Fibroblast of pulmonary artery (primary cell): ENCODE results near the gene BRME1.
A peak's percentile ranks its signal among the peaks of the same experiment; 100 is the strongest.

ENCODE experiments used
- DNase-seq: peaks from one replicate; pipeline ENCODE4 v3.0.0-alpha.2; 2010; ENCODE audit warnings: low read depth
- H3K4me3 ChIP-seq: replicated peaks from 2 replicates; pipeline ENCODE4 v1.5.1; 2011; ENCODE audit warnings: low read depth, mild to moderate bottlenecking, control low read depth, low read length, moderate library complexity
- TF ChIP-seq, protein P1 (sequence below): IDR thresholded peaks from 2 replicates; pipeline ENCODE4 v1.5.1; 2011; ENCODE audit warnings: mild to moderate bottlenecking, control low read depth, low read length, inconsistent platforms; ENCODE audit errors: missing control alignments

The BRME1 gene

DNA sequence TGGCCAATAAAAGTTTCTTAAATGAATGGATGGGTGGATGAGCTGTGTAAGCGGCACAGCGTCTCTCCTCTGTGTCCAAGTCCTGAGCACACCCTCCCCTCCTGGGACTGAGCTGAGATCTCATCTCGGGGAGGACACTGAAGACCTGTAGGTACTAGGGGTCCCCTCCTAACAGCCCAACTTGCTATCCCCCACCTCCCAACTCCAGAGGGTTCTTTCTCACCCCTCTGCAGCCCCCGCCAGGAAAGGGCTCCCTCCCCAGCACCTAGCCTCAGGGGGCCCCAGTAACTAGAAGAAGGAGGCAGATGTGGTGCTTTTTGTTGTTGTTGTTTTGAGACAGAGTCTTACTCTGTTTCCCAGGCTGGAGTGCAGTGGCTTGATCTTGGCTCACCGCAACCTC is 30.1 kb downstream of the BRME1 start:
- TF ChIP-seq, protein P1, sequence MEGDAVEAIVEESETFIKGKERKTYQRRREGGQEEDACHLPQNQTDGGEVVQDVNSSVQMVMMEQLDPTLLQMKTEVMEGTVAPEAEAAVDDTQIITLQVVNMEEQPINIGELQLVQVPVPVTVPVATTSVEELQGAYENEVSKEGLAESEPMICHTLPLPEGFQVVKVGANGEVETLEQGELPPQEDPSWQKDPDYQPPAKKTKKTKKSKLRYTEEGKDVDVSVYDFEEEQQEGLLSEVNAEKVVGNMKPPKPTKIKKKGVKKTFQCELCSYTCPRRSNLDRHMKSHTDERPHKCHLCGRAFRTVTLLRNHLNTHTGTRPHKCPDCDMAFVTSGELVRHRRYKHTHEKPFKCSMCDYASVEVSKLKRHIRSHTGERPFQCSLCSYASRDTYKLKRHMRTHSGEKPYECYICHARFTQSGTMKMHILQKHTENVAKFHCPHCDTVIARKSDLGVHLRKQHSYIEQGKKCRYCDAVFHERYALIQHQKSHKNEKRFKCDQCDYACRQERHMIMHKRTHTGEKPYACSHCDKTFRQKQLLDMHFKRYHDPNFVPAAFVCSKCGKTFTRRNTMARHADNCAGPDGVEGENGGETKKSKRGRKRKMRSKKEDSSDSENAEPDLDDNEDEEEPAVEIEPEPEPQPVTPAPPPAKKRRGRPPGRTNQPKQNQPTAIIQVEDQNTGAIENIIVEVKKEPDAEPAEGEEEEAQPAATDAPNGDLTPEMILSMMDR, result no peak
- DNase-seq, result no peak
- no peak overlapping the region for H3K4me3 ChIP-seq

- no peak overlapping the region for H3K4me3 ChIP-seq
- TF ChIP-seq, protein P1, result no peak
- DNase-seq, result no peak
These were observed 31.9 kb downstream of the BRME1 start for GRCh38 chr19:13873834-13874515.

DNA sequence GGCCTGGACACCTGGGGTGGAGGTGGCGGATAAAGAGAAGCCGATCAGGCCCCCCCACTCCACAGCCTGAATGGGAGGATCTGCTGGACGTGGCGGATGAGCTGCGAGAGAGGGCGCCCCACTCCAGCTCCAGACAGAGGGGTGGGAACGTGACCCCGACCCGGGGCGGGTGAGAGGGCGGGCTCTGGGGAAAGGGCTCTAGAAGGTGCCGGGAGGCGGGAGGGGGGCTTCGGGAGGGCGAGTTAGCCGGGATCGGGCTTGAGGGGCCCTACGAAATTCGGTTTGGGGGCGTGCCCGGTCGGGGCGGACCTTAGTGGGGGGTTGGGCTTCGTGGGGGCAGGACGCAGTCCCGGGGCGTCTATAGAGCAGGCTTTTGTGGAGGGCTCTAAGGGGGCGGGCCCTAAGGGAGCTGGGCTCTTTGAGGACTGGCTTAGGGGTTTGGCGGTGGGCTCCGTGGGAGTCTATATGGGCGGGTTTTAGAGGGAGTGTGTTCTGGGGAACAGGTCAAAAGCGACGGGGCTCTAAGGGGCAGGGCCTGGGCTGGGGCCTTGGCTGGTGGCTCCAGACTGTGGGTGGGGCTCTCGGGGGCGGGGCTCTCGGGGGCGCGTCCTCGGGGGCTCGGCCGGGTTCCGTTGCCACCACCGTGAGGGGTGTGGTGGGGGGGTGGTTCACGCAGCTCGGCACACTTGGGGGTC is 33.1 kb downstream of the BRME1 start:
- H3K4me3 ChIP-seq, result peak overlapping the region; percentile 19
- TF ChIP-seq, protein P1, result no peak
- no peak for DNase-seq

GRCh38 chr19:13872339-13872694 is 33.6 kb downstream of the BRME1 start:
- DNase-seq, result no peak
- no peak overlapping the region for H3K4me3 ChIP-seq
- TF ChIP-seq, protein P1, result no peak

GRCh38 chr19:13870873-13871272 is 35.0 kb downstream of the BRME1 start:
- TF ChIP-seq, protein P1, result no peak
- no peak for DNase-seq
- H3K4me3 ChIP-seq, result no peak overlapping the region

GRCh38 chr19:13869281-13869680 is 36.6 kb downstream of the BRME1 start:
- H3K4me3 ChIP-seq, result no peak overlapping the region
- TF ChIP-seq, protein P1, result no peak

GRCh38 chr19:13868663-13869062 is 37.3 kb downstream of the BRME1 start:
- DNase-seq, result no peak
- no peak overlapping the region for H3K4me3 ChIP-seq
- TF ChIP-seq, protein P1, result no peak

More at GRCh38 chr19:13869281-13869680, 36.6 kb downstream of the BRME1 start:
- DNase-seq, result no peak
